Non-pigmented ciliary epithelial cell (primary cell): ENCODE measurements around the gene RTN4RL1.
"Not testable (repeated sequence)": the region's sequence is repeated elsewhere in the genome, so short reads cannot be mapped to it uniquely, and the experiment has no call there.

Experiments used
- DNase-seq: peaks from one replicate; pipeline ENCODE4 v3.0.0-alpha.2; 2010; ENCODE audit warnings: low read depth

Gene RTN4RL1

DNA sequence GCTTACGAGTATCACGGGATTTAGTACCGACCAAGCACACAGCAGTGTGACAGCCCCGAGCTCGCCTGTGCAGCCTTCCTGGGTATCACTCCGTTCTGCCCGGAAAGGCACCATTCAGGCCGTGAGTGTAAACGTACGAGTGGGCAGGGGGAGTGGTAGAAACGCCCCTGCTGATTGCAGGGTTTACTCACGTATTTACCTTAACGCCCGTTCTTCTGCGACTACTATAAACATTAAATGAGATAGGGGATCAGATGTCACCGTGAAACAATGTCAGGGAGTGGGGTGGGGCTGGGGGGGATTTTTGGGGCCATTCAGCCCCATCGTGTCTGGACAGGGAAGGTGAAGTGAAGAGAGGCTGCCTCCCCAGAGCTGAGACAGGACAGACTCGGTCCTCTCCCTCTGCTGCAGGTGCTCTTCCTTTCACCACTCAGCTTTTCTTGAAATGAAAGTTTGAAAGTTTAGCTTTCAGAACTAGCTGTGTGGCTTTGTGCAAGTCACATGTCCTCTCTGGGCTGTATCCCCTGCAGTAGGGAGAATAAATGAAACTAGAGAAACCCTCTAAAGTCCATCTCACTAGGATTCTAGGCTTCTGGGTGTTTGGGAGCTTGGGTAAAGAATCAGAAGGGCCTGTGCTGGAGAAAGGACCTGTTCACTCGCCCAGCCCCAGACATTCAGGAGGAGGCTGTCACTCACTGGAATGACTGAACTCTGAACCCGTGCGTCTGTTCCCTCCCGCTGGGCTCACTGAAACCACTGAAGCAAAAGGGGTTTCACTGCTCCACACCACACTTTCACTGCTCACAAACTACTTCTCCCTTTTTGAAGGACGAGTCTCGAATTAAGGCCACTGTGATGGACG lies 128.7 kb downstream of the RTN4RL1 start:
- no peak for DNase-seq

DNA sequence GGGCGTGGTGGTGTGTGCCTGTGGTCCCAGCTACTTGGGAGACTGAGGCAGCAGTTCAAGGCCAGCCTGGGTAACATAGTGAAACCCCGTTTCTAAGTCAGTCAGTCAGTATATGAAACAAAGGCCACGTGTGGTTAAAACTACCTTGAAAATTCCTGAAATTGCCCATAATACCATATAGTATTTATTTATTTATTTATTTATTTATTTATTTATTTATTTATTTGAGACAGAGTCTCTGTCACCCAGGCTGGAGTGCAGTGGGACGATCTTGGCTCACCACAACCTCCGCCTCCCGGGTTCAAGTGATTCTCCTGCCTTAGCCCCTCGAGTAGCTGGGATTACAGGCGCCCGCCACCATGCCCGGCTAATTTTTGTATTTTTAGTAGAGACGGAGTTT lies 129.7 kb downstream of the RTN4RL1 start:
- not testable (repeated sequence) for DNase-seq

DNA sequence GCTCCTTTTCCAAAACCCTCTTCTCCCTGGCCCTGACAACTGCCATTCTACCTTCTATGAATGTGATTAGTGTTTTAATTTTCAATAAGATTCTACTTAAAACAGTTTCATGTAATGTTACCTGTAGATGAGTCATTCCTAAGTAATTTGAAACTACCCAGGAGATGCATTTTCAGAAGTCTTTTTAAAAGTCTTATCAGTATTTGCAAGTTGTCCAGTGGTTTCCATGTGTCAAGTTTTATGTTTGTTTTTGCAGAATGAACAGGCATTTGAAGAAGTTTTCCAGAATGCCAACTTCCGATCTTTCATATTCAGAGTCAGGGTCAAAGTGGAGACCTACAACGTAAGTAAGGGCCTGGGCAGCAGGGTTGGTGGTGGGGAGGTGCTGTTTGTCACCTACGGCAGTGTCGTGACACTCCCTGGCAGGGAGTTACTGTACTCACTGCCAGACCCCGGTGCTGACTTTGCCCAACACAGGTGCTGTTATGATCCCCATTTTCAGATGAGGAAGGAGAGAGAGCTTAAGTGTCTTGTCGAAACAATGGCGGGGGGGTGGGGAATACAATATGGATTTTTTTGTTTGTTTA lies 130.3 kb downstream of the RTN4RL1 start:
- no peak for DNase-seq

DNA sequence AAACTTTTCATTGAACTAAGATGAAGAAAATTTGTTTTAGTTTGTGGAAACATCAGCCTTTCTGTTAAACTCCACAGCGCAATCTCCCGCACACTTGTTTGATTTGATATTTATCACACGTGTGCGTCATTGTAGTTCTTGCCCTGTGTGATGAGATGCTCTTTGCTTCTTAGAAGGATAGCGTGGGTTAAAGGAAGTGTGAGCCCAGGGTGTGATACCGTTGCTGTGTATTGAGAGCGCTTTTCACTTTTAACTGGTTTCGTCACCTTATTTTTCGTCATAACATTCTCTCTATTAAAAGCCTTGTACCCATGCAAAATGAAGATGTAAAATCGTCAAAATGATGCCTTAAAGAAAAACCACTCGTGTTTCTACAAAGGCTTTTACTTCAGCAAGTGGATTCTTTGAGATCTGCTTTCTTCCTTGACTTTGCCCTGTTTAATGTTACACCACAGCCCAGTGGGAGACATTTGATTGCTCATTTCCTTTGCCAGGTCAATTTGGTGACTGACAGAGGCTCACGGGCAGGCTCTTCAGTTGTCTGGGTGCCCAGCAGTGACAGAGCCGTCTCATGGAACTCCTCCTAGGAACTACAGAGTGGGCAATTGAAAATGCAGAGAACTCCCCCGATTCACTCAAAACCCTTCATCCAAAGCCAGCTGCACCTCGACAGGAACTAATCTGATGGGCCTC lies 134.2 kb downstream of the RTN4RL1 start:
- no peak for DNase-seq

DNA sequence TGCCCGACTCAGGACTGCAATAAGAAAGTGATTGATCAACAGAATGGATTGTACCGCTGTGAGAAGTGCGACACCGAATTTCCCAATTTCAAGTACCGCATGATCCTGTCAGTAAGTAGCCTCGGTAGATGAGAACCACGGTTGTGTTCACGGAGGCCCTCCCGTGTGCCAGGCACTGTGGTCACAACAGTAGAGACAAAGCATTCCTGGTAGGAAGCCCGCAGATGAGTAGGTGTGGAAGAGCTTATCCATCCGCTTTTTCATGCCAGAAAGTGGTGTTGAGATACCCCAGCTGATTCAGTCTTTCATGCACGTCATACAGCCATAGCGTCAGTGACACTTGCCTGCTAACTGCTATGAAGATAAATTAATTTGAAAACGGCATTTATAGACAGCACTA lies 136.4 kb downstream of the RTN4RL1 start:
- no peak for DNase-seq
